Activated CD8-positive, alpha-beta T cell treated with anti-CD3 and anti-CD28 coated beads for 36 hours (primary cell): ENCODE measurements around the gene DPYD. TPM values are rescaled to one million over a fixed set of nuclear protein-coding genes. Genes with fewer than 3 reads are reported as not detected.

Source experiments
- ATAC-seq: fragments of 200-7000 bp; cut with Tn5 transposase; one replicate; pipeline ENCODE4 v1.10.0; 2021; ENCODE audit warnings: mild to moderate bottlenecking, moderate library complexity
- CTCF ChIA-PET: fragments of 350-600 bp; sonication (Branson Sonifier 250); formaldehyde crosslinking; loops from one replicate; lab custom pipeline; 2021; ENCODE audit warnings: antibody characterized with exemption; lab: Charles Lee
- POLR2A ChIA-PET: fragments of 350-600 bp; sonication (Branson Sonifier 250); formaldehyde crosslinking; loops from one replicate; lab custom pipeline; 2021; ENCODE audit warnings: antibody characterized with exemption; lab: Charles Lee
- DNase-seq: peaks from one replicate; pipeline ENCODE4 v3.0.0-alpha.2; 2020
- H3K27ac Mint-ChIP-seq: one replicate; pipeline ENCODE4 v1.8.0; 2021; ENCODE audit warnings: mild to moderate bottlenecking, mixed read lengths
- H3K27me3 Mint-ChIP-seq: one replicate; pipeline ENCODE4 v1.8.0; 2021; ENCODE audit warnings: mixed read lengths
- H3K36me3 Mint-ChIP-seq: one replicate; pipeline ENCODE4 v1.8.0; 2021; ENCODE audit warnings: low read depth, mixed read lengths
- H3K4me1 Mint-ChIP-seq: one replicate; pipeline ENCODE4 v1.8.0; 2021; ENCODE audit warnings: low read depth, mixed read lengths
- H3K4me3 Mint-ChIP-seq: one replicate; pipeline ENCODE4 v1.8.0; 2021; ENCODE audit warnings: mild to moderate bottlenecking, moderate library complexity, mixed read lengths
- H3K9me3 Mint-ChIP-seq: one replicate; pipeline ENCODE4 v1.8.0; 2021; ENCODE audit warnings: mixed read lengths
- intact Hi-C: fragments of 100-400 bp; cut with micrococcal nuclease; formaldehyde crosslinking; loops from one replicate; pipeline ENCODE4 v1.10.0; 2022
- total RNA-seq, 2 experiments: library from RNA; stranded (reverse); gene quantifications; one replicate each; pipeline ENCODE4 v1.2.3, GENCODE V29; 2021
- TF ChIP-seq, protein P1 (sequence below): fragments of 200-600 bp; IDR thresholded peaks from one replicate; pipeline ENCODE4 v1.8.0; 2022; ENCODE audit warnings: antibody characterized with exemption, mild to moderate bottlenecking

Gene DPYD
- total RNA-seq, 2 experiments from 2014 or later: 10.7 to 10.8 TPM

DNA sequence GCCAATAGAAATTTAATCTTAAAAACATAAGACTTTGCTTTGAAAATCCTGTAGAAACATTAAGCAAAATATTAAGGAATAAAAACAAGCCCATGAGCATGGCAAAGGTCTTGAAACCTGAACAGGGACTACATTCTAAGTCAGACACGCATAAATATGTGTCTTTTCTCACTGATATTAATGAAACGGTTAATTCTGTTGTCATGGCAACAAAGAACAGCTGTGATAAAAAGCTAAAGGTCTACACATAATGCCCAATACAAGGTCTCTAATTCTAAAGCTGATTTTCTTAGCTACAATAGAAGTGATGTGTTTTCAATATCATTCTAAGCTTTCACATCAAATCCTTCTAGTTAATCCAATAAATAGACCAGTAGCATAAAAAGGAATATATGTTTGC lies 867.6 kb downstream of the DPYD start:
- no peak for ATAC-seq
- Mint-ChIP-seq H3K27me3 (peaks cover 3% of the 10 kb centered on the region), H3K27ac (no peak overlapping the region), H3K4me1 (no peaks in the 10 kb centered on the region), H3K9me3 (peaks cover 13% of the 10 kb centered on the region), H3K4me3 (no peak overlapping the region), H3K36me3 (no peaks in the 10 kb centered on the region)
- intact Hi-C loops: no loop called here
- no peak for DNase-seq
- POLR2A ChIA-PET: no interaction called here
- TF ChIP-seq, protein P1, sequence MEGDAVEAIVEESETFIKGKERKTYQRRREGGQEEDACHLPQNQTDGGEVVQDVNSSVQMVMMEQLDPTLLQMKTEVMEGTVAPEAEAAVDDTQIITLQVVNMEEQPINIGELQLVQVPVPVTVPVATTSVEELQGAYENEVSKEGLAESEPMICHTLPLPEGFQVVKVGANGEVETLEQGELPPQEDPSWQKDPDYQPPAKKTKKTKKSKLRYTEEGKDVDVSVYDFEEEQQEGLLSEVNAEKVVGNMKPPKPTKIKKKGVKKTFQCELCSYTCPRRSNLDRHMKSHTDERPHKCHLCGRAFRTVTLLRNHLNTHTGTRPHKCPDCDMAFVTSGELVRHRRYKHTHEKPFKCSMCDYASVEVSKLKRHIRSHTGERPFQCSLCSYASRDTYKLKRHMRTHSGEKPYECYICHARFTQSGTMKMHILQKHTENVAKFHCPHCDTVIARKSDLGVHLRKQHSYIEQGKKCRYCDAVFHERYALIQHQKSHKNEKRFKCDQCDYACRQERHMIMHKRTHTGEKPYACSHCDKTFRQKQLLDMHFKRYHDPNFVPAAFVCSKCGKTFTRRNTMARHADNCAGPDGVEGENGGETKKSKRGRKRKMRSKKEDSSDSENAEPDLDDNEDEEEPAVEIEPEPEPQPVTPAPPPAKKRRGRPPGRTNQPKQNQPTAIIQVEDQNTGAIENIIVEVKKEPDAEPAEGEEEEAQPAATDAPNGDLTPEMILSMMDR: no peak
- CTCF ChIA-PET: no interaction called here

DNA sequence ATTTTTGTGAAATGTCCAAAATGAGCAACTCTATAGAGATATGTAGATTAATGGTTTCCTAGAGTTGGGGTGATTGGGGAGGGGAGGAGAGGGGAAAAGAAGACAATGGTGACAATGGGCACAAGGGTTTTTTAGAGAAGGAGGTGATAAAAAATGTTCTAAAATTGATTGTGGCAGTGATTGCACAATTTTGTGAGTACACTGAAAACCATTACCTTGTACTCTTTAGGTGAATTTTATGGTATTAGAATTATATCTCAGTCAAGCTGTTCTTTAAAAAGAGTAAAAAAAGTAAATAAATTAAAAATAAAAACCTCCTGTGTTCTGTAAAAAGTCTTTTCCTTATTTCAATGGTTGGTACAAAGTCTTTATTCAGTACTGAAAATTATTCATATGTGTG lies 869.0 kb downstream of the DPYD start:
- Mint-ChIP-seq H3K4me3 (no peak overlapping the region), H3K27ac (no peak overlapping the region), H3K9me3 (peaks cover 13% of the 10 kb centered on the region), H3K36me3 (no peaks in the 10 kb centered on the region), H3K4me1 (no peaks in the 10 kb centered on the region), H3K27me3 (peaks cover 4% of the 10 kb centered on the region)
- ATAC-seq: no peak
- ChIA-PET CTCF (no interaction called here), POLR2A (no interaction called here)
- intact Hi-C loops: no loop called here
- DNase-seq: no peak
- TF ChIP-seq, protein P1: no peak

DNA sequence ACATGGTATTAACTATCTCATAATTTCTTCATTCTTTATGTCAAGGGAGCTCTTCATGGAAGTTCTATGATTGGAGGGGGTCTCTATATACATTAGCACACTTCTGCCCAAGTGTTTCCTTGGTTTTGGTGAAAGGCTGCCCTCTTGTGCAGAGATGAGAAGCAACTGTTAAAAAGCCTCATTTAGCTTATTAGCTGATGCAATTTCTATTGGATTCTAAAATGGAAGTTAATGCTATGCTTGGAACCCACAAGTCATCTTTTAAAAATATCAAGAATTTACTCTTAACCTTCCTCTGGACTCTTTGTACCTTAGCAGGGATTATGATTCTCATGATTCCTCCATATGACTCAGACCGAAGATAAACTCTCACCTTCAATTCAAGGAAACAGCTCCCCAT lies 870.3 kb downstream of the DPYD start:
- DNase-seq (no peak), ATAC-seq (no peak)
- CTCF ChIA-PET: no interaction called here
- intact Hi-C loops: no loop called here
- Mint-ChIP-seq H3K4me3 (no peak overlapping the region), H3K9me3 (peaks cover 4% of the 10 kb centered on the region), H3K27me3 (peaks cover 4% of the 10 kb centered on the region), H3K27ac (no peak overlapping the region), H3K36me3 (no peaks in the 10 kb centered on the region), H3K4me1 (no peaks in the 10 kb centered on the region)
- TF ChIP-seq, protein P1: no peak
- POLR2A ChIA-PET: no interaction called here

DNA sequence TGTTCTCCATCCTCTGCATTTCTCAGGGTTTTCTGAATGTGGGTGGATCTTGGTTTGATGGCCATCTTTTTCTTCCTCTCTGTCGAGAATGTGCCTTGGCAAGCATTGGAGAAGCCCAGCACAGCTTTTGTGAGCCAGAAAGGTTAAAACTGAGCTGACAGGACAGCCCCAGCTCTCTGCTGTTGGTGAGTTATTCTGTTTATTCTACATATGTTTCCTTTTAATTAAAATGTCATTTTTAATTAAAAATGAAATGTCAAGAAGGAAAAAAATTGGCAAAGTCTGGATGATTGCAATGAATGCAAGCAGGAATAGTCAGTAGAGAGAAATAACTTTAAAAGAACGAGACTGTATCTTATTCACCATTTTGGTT lies 873.4 kb downstream of the DPYD start:
- no peak for ATAC-seq
- peaks cover 2% of the 10 kb centered on the region for H3K9me3 Mint-ChIP-seq
- H3K4me1 Mint-ChIP-seq: no peaks in the 10 kb centered on the region

DNA sequence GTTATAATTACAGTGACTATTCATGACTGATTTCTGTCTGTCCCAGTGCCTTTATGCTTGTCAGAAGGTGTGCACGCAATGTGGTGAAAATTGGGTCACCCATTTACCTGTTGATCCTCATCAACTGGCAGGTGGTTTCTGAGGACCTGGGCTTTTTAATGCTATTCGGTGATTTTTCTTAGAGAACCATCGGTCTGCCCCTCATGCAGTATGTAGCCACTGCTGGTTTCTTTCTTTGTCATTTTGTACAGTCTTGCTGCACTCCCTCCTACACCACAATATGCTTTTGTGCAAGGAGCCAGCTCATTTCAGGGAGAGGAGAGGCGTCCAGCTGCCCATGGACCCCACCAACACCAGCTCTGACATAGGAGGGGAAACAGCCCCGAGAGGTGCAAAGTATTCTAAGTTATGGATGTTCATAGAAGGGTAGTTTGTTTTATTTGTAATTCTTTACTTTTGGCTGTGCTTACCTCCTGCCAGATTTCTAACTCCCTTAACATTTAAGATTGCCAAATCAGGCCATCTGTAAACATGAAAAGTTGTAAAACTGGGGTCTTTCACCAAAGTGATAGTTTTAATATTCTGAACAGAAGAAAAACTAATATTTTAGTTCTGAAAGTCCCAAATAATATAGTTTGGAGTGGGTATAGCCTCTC lies 873.9 kb downstream of the DPYD start:
- no peak overlapping the region for H3K4me3 Mint-ChIP-seq
- H3K27me3 Mint-ChIP-seq: peaks cover 8% of the 10 kb centered on the region
- intact Hi-C loops: no loop called here
- no peaks in the 10 kb centered on the region for H3K4me1 Mint-ChIP-seq
- H3K36me3 Mint-ChIP-seq: no peaks in the 10 kb centered on the region
- POLR2A ChIA-PET: no interaction called here
- ATAC-seq (no peak), DNase-seq (no peak)
- no peak overlapping the region for H3K27ac Mint-ChIP-seq
- H3K9me3 Mint-ChIP-seq: peaks cover 5% of the 10 kb centered on the region
- CTCF ChIA-PET: no interaction called here
- TF ChIP-seq, protein P1: no peak

More for the DNA sequence above, 873.4 kb downstream of the DPYD start:
- no peak overlapping the region for H3K27ac Mint-ChIP-seq
- ChIA-PET POLR2A (no interaction called here), CTCF (no interaction called here)
- intact Hi-C loops: no loop called here
- H3K4me3 Mint-ChIP-seq: no peak overlapping the region
- no peak for DNase-seq
- H3K27me3 Mint-ChIP-seq: peaks cover 8% of the 10 kb centered on the region
- no peaks in the 10 kb centered on the region for H3K36me3 Mint-ChIP-seq
- TF ChIP-seq, protein P1: no peak
